SK-N-SH treated with all-trans-retinoic acid at 6 μM for 48 hours (cell line): ENCODE data around the gene ITGB7.

Experiments
- ATAC-seq: fragments of 200-7000 bp; cut with Tn5 transposase; 3 replicates; pipeline ENCODE4 v1.9.1; 2020; ENCODE audit warnings: mild to moderate bottlenecking, moderate library complexity
- ARNTL ChIP-seq: fragments of 450-650 bp; formaldehyde crosslinking; IDR thresholded peaks from 2 replicates; pipeline ENCODE4 v1.5.0; 2020; ENCODE audit warnings: low read depth, mild to moderate bottlenecking, moderate library complexity, borderline replicate concordance
- BACH2 ChIP-seq: fragments of 250-450 bp; sonication (Bioruptor Pico); IDR thresholded peaks from 2 replicates; pipeline ENCODE4 v1.9.0; 2021; ENCODE audit warnings: mild to moderate bottlenecking, borderline replicate concordance
- CSDC2 ChIP-seq: fragments of 250-450 bp; sonication (Bioruptor Pico); IDR thresholded peaks from 2 replicates; pipeline ENCODE4 v1.5.0; 2020; ENCODE audit warnings: mild to moderate bottlenecking, moderate library complexity
- CSRNP3 ChIP-seq: fragments of 250-450 bp; sonication (Bioruptor Pico); IDR thresholded peaks from 2 replicates; pipeline ENCODE4 v1.5.1; 2021; ENCODE audit warnings: mild to moderate bottlenecking, moderate library complexity
- GLIS3 ChIP-seq: fragments of 250-450 bp; sonication (Bioruptor Pico); IDR thresholded peaks from 2 replicates; pipeline ENCODE4 v1.5.0; 2020; ENCODE audit warnings: mild to moderate bottlenecking, moderate library complexity
- ISL1 ChIP-seq: fragments of 250-450 bp; sonication (Bioruptor Pico); IDR thresholded peaks from 2 replicates; pipeline ENCODE4 v2.1.2; 2022; ENCODE audit warnings: mild to moderate bottlenecking, moderate library complexity
- PATZ1 ChIP-seq: fragments of 250-450 bp; sonication (Bioruptor Pico); IDR thresholded peaks from 2 replicates; pipeline ENCODE4 v1.8.0; 2020; ENCODE audit warnings: mild to moderate bottlenecking, moderate library complexity, borderline replicate concordance
- POU6F1 ChIP-seq: fragments of 250-450 bp; sonication (Bioruptor Pico); IDR thresholded peaks from 2 replicates; pipeline ENCODE4 v1.8.0; 2021; ENCODE audit warnings: low read depth, mild to moderate bottlenecking, moderate library complexity, borderline replicate concordance
- PPARA ChIP-seq: fragments of 250-450 bp; sonication (Bioruptor Pico); IDR thresholded peaks from 2 replicates; pipeline ENCODE4 v1.5.0; 2020; ENCODE audit warnings: mild to moderate bottlenecking, borderline replicate concordance
- RARB ChIP-seq: fragments of 250-450 bp; sonication (Bioruptor Pico); IDR thresholded peaks from 2 replicates; pipeline ENCODE4 v1.8.0; 2021; ENCODE audit warnings: mild to moderate bottlenecking, moderate library complexity
- SNAI2 ChIP-seq: fragments of 250-450 bp; sonication (Bioruptor Pico); IDR thresholded peaks from 2 replicates; pipeline ENCODE4 v1.5.0; 2020; ENCODE audit warnings: mild to moderate bottlenecking, moderate library complexity
- TCF4 ChIP-seq: fragments of 250-450 bp; sonication (Bioruptor Pico); IDR thresholded peaks from 2 replicates; pipeline ENCODE4 v1.8.0; 2021; ENCODE audit warnings: mild to moderate bottlenecking, moderate library complexity, borderline replicate concordance
- TOX ChIP-seq: fragments of 250-450 bp; sonication (Bioruptor Pico); IDR thresholded peaks from 2 replicates; pipeline ENCODE4 v1.8.0; 2021; ENCODE audit warnings: mild to moderate bottlenecking, moderate library complexity, borderline replicate concordance
- TSHZ2 ChIP-seq: fragments of 250-450 bp; sonication (Bioruptor Pico); IDR thresholded peaks from 2 replicates; pipeline ENCODE4 v1.5.0; 2020; ENCODE audit warnings: mild to moderate bottlenecking, moderate library complexity
- ZC3H10 ChIP-seq: fragments of 250-450 bp; sonication (Bioruptor Pico); IDR thresholded peaks from 2 replicates; pipeline ENCODE4 v1.5.1; 2021; ENCODE audit warnings: mild to moderate bottlenecking, moderate library complexity
- ZFP3 ChIP-seq: fragments of 250-450 bp; sonication (Bioruptor Pico); IDR thresholded peaks from 2 replicates; pipeline ENCODE4 v1.5.0; 2020; ENCODE audit warnings: mild to moderate bottlenecking, moderate library complexity
- ZFP30 ChIP-seq: fragments of 450-650 bp; formaldehyde crosslinking; IDR thresholded peaks from 2 replicates; pipeline ENCODE4 v1.5.0; 2022; ENCODE audit warnings: mild to moderate bottlenecking, moderate library complexity
- ZNF565 ChIP-seq: fragments of 450-650 bp; formaldehyde crosslinking; conservative IDR thresholded peaks from 2 replicates; pipeline ENCODE4 v1.5.0; 2020; ENCODE audit warnings: low read depth, mild to moderate bottlenecking, moderate library complexity
- ZNF70 ChIP-seq: fragments of 450-650 bp; formaldehyde crosslinking; IDR thresholded peaks from 2 replicates; pipeline ENCODE4 v1.5.0; 2020; ENCODE audit warnings: mild to moderate bottlenecking, moderate library complexity
- ZNF8 ChIP-seq: fragments of 450-650 bp; formaldehyde crosslinking; IDR thresholded peaks from 2 replicates; pipeline ENCODE4 v1.5.0; 2020; ENCODE audit warnings: mild to moderate bottlenecking, moderate library complexity

The ITGB7 gene

GRCh38 chr12:53231671-53231920 is 24.5 kb upstream of the ITGB7 start (continued):
- TF ChIP-seq POU6F1 (CRISPR knock-in tag) = no peak
- no peak for TF ChIP-seq PPARA (CRISPR knock-in tag)
- TF ChIP-seq CSRNP3 (CRISPR knock-in tag) = no peak
- TF ChIP-seq ARNTL (CRISPR knock-in tag) = no peak
- TF ChIP-seq ISL1 (CRISPR knock-in tag) = no peak

GRCh38 chr12:53230108-53230845 is 23.2 kb upstream of the ITGB7 start:
- no peak for ATAC-seq
- TF ChIP-seq ZNF70 (no peak), TCF4 (CRISPR knock-in tag) (no peak), ZFP30 (CRISPR knock-in tag) (no peak), TOX (CRISPR knock-in tag) (no peak), CSRNP3 (CRISPR knock-in tag) (no peak), GLIS3 (CRISPR knock-in tag) (no peak), ZFP3 (no peak), RARB (CRISPR knock-in tag) (no peak)

- no peak for TF ChIP-seq POU6F1 (CRISPR knock-in tag)
- TF ChIP-seq BACH2 = no peak
- no peak for TF ChIP-seq ISL1 (CRISPR knock-in tag)
- TF ChIP-seq ARNTL (CRISPR knock-in tag) = no peak
- TF ChIP-seq CSRNP3 (CRISPR knock-in tag) = no peak
- TF ChIP-seq ZFP3 = no peak
- no peak for TF ChIP-seq TSHZ2
- no peak for TF ChIP-seq CSDC2
- no peak for TF ChIP-seq TCF4 (CRISPR knock-in tag)
- no peak for TF ChIP-seq PPARA (CRISPR knock-in tag)
- TF ChIP-seq ZNF565 = no peak
- no peak for TF ChIP-seq PATZ1 (CRISPR knock-in tag)
- no peak for TF ChIP-seq ZC3H10 (CRISPR knock-in tag)
- TF ChIP-seq ZNF70 = no peak
- no peak for TF ChIP-seq GLIS3 (CRISPR knock-in tag)
- no peak for TF ChIP-seq ZFP30 (CRISPR knock-in tag)
- TF ChIP-seq ZNF8 (CRISPR knock-in tag) = no peak
- no peak for TF ChIP-seq SNAI2
- no peak for ATAC-seq
These were observed 22.4 kb upstream of the ITGB7 start for GRCh38 chr12:53229454-53229853.
